ENCODE measurements around the gene FADS2. TPM values are rescaled to one million over a fixed set of nuclear protein-coding genes. Genes with fewer than 3 reads are reported as not detected.

FADS2 gene
- total RNA-seq, 1 experiment from 2014 or later: 1,097 TPM

DNA sequence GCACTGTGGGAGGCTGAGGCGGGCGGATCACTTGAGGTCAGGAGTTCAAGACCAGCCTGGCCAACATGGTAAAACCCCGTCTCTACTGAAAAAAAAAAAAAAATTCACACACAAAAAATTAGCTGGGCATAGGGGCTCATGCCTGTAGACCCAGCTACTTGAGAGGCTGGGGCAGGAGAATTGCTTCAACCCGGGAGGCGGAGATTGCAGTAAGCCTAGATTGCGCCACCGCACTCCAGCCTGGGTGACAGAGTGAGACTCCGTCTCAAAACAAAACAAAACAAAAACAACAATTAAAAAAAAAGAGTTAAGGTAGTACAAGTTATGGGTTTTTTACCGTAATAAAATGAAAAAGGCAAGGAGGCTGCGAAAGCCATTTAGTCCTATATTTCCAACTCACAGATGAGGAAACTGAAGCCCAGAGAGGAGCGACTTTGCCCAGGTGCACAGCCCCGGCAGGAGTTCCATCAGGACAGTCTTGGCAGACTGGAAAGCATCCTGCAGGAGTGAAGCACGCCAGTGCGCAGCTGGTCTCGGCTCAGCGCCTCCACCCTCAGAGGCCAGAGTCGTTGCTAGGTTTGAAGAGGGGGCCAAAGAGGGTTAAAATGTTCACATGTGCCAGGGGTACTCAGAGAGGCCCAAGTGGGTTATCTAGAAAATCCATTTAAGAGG is 67.1 kb downstream of the FADS2 start:
- H3K27ac ChIP-seq (ENCODE audit: low read depth, low read length, poor library complexity, severe bottlenecking): no peak overlapping the region
- TF ChIP-seq EZH2 (IDR thresholded peaks at IDR 0.05; ENCODE audit: borderline replicate concordance, low read depth, low read length, poor library complexity, severe bottlenecking): no peak
- TF ChIP-seq CTCF (conservative IDR thresholded peaks at IDR 0.05; ENCODE audit: low read depth, low read length): no peak
- CTCF ChIA-PET: interaction anchor here (0.7 to 6.0 kb wide), 3 partner anchors 25 to 187 kb away, joined by 3 to 157 read pairs (median 82); partner anchors contain the start of gene BEST1
- intact Hi-C loops (cut with micrococcal nuclease; ENCODE audit: unreplicated experiment): loop anchor here (5.0 kb wide), 1 partner anchor 98 kb away; no protein-coding TSS in a partner anchor
- BruUV-seq (replicated peaks): no TSS peak
- POLR2A ChIA-PET (ENCODE audit: low non-redundant PET): no interaction called here
- H3K4me3 ChIP-seq (ENCODE audit: low read depth, low read length, poor library complexity, severe bottlenecking): no peak overlapping the region
- no peaks in the 10 kb centered on the region for H3K36me3 ChIP-seq (ENCODE audit: insufficient read depth, low read length, poor library complexity, severe bottlenecking)
- DNase-seq (ENCODE audit: low spot score): no peak
- H3K27me3 ChIP-seq (replicated peaks; ENCODE audit: insufficient read depth, low read depth, low read length, poor library complexity): no peaks in the 10 kb centered on the region
- no peaks in the 10 kb centered on the region for H3K9me3 ChIP-seq (ENCODE audit: low read depth, low read length, poor library complexity, severe bottlenecking)
- peaks cover 12% of the 10 kb centered on the region for H3K4me1 ChIP-seq (ENCODE audit: insufficient read depth, low read length, poor library complexity, severe bottlenecking)

DNA sequence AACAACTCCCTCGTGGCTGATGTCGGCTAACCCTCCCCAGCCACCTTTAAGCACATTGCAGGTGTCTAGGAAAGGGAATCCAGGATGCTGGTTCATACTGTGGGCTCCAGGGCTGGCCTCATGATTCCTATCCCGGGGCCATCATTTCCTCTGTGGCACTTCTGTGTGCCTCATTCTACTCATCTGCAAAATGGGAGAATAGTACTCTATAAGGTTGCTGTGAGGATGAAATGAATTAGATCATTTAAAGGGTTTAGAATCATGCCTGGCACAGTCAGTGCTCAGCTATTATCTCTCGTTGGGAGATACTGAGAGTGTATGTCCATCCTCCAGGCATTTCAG is 67.6 kb downstream of the FADS2 start:
- BruUV-seq (replicated peaks): no TSS peak
- H3K4me1 ChIP-seq (ENCODE audit: insufficient read depth, low read length, poor library complexity, severe bottlenecking): peaks cover 9% of the 10 kb centered on the region
- H3K27me3 ChIP-seq (replicated peaks; ENCODE audit: insufficient read depth, low read depth, low read length, poor library complexity): no peaks in the 10 kb centered on the region
- no peaks in the 10 kb centered on the region for H3K9me3 ChIP-seq (ENCODE audit: low read depth, low read length, poor library complexity, severe bottlenecking)
- DNase-seq (ENCODE audit: low spot score): no peak
- peak overlapping the region; percentile 8 for H3K27ac ChIP-seq (ENCODE audit: low read depth, low read length, poor library complexity, severe bottlenecking)
- no peak overlapping the region for H3K4me3 ChIP-seq (ENCODE audit: low read depth, low read length, poor library complexity, severe bottlenecking)
- no peak for TF ChIP-seq EZH2 (IDR thresholded peaks at IDR 0.05; ENCODE audit: borderline replicate concordance, low read depth, low read length, poor library complexity, severe bottlenecking)
- CTCF ChIA-PET: interaction anchor here (0.7 to 6.0 kb wide), 3 partner anchors 25 to 186 kb away, joined by 3 to 157 read pairs (median 82); partner anchors contain the start of gene BEST1
- H3K36me3 ChIP-seq (ENCODE audit: insufficient read depth, low read length, poor library complexity, severe bottlenecking): no peaks in the 10 kb centered on the region
- POLR2A ChIA-PET (ENCODE audit: low non-redundant PET): no interaction called here
- intact Hi-C loops (cut with micrococcal nuclease; ENCODE audit: unreplicated experiment): loop anchor here (5.0 kb wide), 1 partner anchor 98 kb away; no protein-coding TSS in a partner anchor

DNA sequence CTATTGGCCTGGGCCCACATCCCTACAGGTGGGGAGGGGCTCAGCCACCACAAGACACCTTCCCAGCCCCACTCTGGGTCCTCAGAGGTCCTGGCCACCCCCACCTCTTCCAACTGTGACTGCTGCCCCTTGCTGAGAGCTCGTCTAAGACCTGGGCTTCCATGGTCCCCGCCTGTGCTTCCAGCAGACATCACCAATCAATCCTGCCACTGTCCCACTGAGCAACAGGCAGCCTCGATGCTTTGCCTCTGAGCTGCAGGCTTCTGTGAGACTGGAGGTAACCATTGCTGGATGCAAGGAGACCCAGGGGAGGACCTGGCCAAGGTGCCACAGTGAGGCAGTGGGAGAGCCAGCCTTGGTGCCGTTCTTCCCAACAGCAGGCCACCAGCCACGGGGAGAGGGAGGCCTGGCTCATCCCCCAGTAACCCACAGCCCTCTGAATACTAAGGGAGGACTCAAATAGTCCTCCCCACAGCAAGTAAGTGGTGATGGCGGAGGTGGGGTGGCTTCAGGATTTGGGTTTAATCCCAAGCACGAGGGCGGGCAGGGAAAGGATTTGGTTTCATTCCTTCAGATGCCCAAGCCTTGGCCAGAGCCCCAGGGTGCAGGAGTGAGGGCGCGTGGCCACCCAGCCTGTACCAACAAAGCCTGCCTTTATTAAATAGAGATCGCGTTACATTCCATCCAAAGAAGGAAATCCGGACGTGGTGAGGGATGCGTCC is 68.7 kb downstream of the FADS2 start:
- TF ChIP-seq EZH2 (IDR thresholded peaks at IDR 0.05; ENCODE audit: borderline replicate concordance, low read depth, low read length, poor library complexity, severe bottlenecking): no peak
- no peak for TF ChIP-seq CTCF (conservative IDR thresholded peaks at IDR 0.05; ENCODE audit: low read depth, low read length)
- no peaks in the 10 kb centered on the region for H3K9me3 ChIP-seq (ENCODE audit: low read depth, low read length, poor library complexity, severe bottlenecking)
- peaks cover 5% of the 10 kb centered on the region for H3K4me1 ChIP-seq (ENCODE audit: insufficient read depth, low read length, poor library complexity, severe bottlenecking)
- peak overlapping the region; percentile 8 for H3K27ac ChIP-seq (ENCODE audit: low read depth, low read length, poor library complexity, severe bottlenecking)
- no TSS peak for BruUV-seq (replicated peaks)
- intact Hi-C loops (cut with micrococcal nuclease; ENCODE audit: unreplicated experiment): loop anchor here (1.0 to 5.0 kb wide), 2 partner anchors 100 to 211 kb away; no protein-coding TSS in a partner anchor
- POLR2A ChIA-PET (ENCODE audit: low non-redundant PET): no interaction called here
- no peaks in the 10 kb centered on the region for H3K27me3 ChIP-seq (replicated peaks; ENCODE audit: insufficient read depth, low read depth, low read length, poor library complexity)
- H3K4me3 ChIP-seq (ENCODE audit: low read depth, low read length, poor library complexity, severe bottlenecking): no peak overlapping the region
- H3K36me3 ChIP-seq (ENCODE audit: insufficient read depth, low read length, poor library complexity, severe bottlenecking): no peaks in the 10 kb centered on the region
- CTCF ChIA-PET: interaction anchor here (0.6 to 6.0 kb wide), 9 partner anchors 10 to 275 kb away, joined by 3 to 157 read pairs (median 7); partner anchors contain the start of gene BEST1
- no peak for DNase-seq (ENCODE audit: low spot score)

Data from A673 (cell line).